ENCODE data around the gene FOSB.

Gene FOSB

DNA sequence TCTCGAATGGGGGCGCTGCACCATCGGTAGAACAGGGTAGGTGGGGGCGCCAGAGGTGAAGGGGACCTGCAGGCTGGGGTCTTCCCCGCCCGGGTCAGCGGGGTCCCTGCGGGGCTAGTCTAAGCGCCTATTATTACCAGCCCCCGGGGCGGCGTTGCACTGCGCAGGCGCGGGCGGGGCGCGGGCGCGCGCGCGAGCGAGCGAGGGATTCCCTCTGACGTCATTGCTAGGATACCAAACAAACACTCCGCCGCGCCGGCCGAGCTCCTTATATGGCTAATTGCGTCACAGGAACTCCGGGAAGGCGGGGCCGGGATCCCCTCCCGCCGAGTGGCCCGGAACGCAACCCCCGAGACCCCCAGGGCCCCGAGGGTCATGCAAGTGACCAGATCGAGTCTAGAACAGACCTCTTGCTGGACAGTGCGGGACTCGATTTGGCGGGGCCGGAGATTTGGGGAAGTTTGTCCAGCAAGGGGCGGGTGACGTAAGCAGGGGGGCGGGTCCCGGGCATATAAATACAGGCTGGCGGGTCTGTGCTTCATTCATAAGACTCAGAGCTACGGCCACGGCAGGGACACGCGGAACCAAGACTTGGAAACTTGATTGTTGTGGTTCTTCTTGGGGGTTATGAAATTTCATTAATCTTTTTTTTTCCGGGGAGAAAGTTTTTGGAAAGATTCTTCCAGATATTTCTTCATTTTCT, at the start of gene FOSB:
TSS of gene FOSB (plus strand) at position 541 of the 703 bp plus-strand sequence. CDS start 591 bp downstream, outside the sequence.
- Histone ChIP-seq H3K79me2 (no peaks in the 10 kb centered on the region), H3K27me3 (ENCODE audit: control insufficient read depth, insufficient read depth, low read length) (no peaks in the 10 kb centered on the region)

DNA sequence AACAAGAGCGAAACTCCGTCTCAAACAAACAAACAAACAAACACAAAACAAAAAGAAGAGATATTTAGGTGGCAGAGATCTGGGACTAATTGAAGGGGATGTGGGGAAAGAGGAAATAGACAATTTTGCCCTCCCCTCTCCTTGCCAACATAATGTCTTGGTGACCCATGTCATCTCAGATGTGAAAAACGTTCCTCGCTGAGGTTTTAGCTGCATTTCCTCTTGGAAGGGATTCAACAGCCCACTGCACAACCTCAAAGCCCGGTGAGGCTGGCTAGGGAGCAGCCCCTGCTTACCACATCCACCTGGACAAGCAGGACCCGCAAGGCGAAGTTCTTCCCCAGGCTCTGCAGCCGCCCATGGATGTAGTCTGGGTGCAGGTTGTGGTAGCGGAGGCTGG, 49.0 kb upstream of the FOSB start:
- no peak overlapping the region for H3K4me2 ChIP-seq (ENCODE audit: low read length)
- H3K4me3 ChIP-seq (ENCODE audit: low read depth, low read length), result no peak overlapping the region
- H3K9ac ChIP-seq, result no peak overlapping the region
- H3K79me2 ChIP-seq, result no peaks in the 10 kb centered on the region
- no peak overlapping the region for H2AFZ ChIP-seq
- no peak overlapping the region for H3K27ac ChIP-seq
- H3K9me3 ChIP-seq (ENCODE audit: control insufficient read depth, low read length), result no peaks in the 10 kb centered on the region
- TF ChIP-seq, protein P1, sequence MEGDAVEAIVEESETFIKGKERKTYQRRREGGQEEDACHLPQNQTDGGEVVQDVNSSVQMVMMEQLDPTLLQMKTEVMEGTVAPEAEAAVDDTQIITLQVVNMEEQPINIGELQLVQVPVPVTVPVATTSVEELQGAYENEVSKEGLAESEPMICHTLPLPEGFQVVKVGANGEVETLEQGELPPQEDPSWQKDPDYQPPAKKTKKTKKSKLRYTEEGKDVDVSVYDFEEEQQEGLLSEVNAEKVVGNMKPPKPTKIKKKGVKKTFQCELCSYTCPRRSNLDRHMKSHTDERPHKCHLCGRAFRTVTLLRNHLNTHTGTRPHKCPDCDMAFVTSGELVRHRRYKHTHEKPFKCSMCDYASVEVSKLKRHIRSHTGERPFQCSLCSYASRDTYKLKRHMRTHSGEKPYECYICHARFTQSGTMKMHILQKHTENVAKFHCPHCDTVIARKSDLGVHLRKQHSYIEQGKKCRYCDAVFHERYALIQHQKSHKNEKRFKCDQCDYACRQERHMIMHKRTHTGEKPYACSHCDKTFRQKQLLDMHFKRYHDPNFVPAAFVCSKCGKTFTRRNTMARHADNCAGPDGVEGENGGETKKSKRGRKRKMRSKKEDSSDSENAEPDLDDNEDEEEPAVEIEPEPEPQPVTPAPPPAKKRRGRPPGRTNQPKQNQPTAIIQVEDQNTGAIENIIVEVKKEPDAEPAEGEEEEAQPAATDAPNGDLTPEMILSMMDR (IDR thresholded peaks at IDR 0.05), result no peak
- H3K36me3 ChIP-seq (ENCODE audit: control insufficient read depth, insufficient read depth, low read length), result no peaks in the 10 kb centered on the region
- H3K27me3 ChIP-seq (ENCODE audit: control insufficient read depth, insufficient read depth, low read length), result no peaks in the 10 kb centered on the region
- no peaks in the 10 kb centered on the region for H3K4me1 ChIP-seq

More for the DNA sequence above, at the start of gene FOSB:
- peaks cover 19% of the 10 kb centered on the region for H3K4me1 ChIP-seq
- H3K36me3 ChIP-seq (ENCODE audit: control insufficient read depth, insufficient read depth, low read length), result no peaks in the 10 kb centered on the region
- peak within 1 kb of the TSS; percentile 85 for H2AFZ ChIP-seq
- H3K4me3 ChIP-seq (ENCODE audit: low read depth, low read length), result peak within 1 kb of the TSS; percentile 100
- H3K9ac ChIP-seq, result peak within 1 kb of the TSS; percentile 79
- H3K27ac ChIP-seq, result peak within 1 kb of the TSS; percentile 99
- no peaks in the 10 kb centered on the region for H3K9me3 ChIP-seq (ENCODE audit: control insufficient read depth, low read length)
- peak within 1 kb of the TSS; percentile 100 for H3K4me2 ChIP-seq (ENCODE audit: low read length)
- TF ChIP-seq, protein P1 (IDR thresholded peaks at IDR 0.05), result no peak

DNA sequence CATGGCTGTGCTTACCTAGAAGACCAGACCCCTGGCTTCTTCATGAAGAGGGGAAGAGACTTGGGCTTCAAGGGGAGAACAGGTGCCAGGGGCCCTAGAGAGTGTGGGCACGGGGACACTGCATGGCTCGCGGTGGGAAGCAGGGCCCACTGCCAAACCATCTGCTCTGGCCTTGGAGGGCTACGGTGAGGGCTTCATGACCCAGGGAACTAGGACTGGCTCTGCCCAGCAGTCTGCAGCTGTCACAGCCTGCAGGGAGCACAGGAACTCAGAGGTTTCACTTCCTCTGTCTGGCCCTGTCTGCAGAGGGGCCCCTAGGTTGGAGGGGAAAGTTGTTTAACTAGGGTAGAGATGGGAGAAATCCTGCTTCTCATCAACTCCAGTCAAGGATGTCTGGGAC, 48.4 kb upstream of the FOSB start:
- Histone ChIP-seq H3K9me3 (ENCODE audit: control insufficient read depth, low read length) (no peaks in the 10 kb centered on the region), H3K27me3 (ENCODE audit: control insufficient read depth, insufficient read depth, low read length) (no peaks in the 10 kb centered on the region), H3K79me2 (no peaks in the 10 kb centered on the region), H3K36me3 (ENCODE audit: control insufficient read depth, insufficient read depth, low read length) (no peaks in the 10 kb centered on the region), H3K4me1 (peaks cover 4% of the 10 kb centered on the region), H3K27ac (no peak overlapping the region), H3K4me2 (ENCODE audit: low read length) (no peak overlapping the region), H3K4me3 (ENCODE audit: low read depth, low read length) (no peak overlapping the region), H3K9ac (no peak overlapping the region), H2AFZ (no peak overlapping the region)
- TF ChIP-seq, protein P1 (IDR thresholded peaks at IDR 0.05), result no peak

DNA sequence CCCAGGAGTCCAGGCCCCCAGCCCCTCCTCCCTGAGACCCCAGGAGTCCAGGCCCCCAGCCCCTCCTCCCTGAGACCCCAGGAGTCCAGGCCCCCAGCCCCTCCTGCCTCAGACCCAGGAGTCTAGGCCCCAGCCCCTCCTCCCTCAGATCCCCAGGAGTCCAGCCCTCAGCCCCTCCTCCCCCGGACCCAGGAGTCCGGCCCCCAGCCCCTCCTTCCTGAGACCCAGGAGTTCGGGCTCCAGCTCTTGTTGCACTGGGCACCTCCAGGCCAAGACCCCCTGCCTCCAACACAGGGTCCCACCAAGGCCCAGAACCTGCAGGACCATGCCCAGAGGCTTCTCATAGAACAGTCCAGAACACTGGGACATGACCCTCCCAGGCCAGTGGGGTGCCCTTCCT, 47.9 kb upstream of the FOSB start:
- Histone ChIP-seq H3K4me2 (ENCODE audit: low read length) (no peak overlapping the region), H3K9me3 (ENCODE audit: control insufficient read depth, low read length) (no peaks in the 10 kb centered on the region), H3K36me3 (ENCODE audit: control insufficient read depth, insufficient read depth, low read length) (no peaks in the 10 kb centered on the region), H3K4me3 (ENCODE audit: low read depth, low read length) (no peak overlapping the region), H3K27ac (no peak overlapping the region), H3K4me1 (peaks cover 4% of the 10 kb centered on the region), H3K79me2 (no peaks in the 10 kb centered on the region), H3K9ac (no peak overlapping the region), H2AFZ (no peak overlapping the region), H3K27me3 (ENCODE audit: control insufficient read depth, insufficient read depth, low read length) (no peaks in the 10 kb centered on the region)
- TF ChIP-seq, protein P1 (IDR thresholded peaks at IDR 0.05), result no peak

DNA sequence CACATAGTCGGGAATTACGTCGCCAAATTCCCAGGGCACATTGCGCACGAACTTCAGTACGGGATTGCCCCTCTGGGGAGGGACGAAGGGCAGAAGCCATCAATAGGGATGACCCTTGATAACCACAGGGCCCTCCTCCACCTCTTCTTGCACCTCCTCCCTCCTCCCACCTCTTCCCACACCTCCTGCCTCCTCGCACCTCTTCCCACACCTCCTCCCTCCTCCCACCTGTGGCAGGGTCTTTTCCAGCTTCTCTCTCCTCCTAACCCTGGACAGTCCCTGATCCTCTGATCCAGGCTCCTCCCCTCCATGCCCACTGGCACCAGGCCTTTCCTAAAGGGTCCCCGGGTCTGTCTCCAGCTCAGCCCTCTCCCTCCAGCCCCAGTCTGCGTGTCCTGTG, 47.4 kb upstream of the FOSB start:
- H3K9ac ChIP-seq, result no peak overlapping the region

More for the DNA sequence above, 47.4 kb upstream of the FOSB start:
- Histone ChIP-seq H3K4me1 (peaks cover 4% of the 10 kb centered on the region), H3K27me3 (ENCODE audit: control insufficient read depth, insufficient read depth, low read length) (no peaks in the 10 kb centered on the region), H3K9me3 (ENCODE audit: control insufficient read depth, low read length) (no peaks in the 10 kb centered on the region), H3K79me2 (no peaks in the 10 kb centered on the region), H2AFZ (no peak overlapping the region), H3K4me2 (ENCODE audit: low read length) (no peak overlapping the region), H3K27ac (no peak overlapping the region), H3K36me3 (ENCODE audit: control insufficient read depth, insufficient read depth, low read length) (no peaks in the 10 kb centered on the region), H3K4me3 (ENCODE audit: low read depth, low read length) (no peak overlapping the region)
- TF ChIP-seq, protein P1 (IDR thresholded peaks at IDR 0.05), result no peak
